ENCODE measurements around the gene SLC6A13.
"Not testable (repeated sequence)": the region's sequence is repeated elsewhere in the genome, so short reads cannot be mapped to it uniquely, and the experiment has no call there.

The SLC6A13 gene

GRCh38 chr12:221736-222135, 40.9 kb downstream of the SLC6A13 start:
- DNase-seq (ENCODE audit: low spot score): no peak
- Histone ChIP-seq H3K27ac (no peak overlapping the region), H3K4me3 (no peak overlapping the region)
- no peak for TF ChIP-seq CTCF (IDR thresholded peaks at IDR 0.05)

DNA sequence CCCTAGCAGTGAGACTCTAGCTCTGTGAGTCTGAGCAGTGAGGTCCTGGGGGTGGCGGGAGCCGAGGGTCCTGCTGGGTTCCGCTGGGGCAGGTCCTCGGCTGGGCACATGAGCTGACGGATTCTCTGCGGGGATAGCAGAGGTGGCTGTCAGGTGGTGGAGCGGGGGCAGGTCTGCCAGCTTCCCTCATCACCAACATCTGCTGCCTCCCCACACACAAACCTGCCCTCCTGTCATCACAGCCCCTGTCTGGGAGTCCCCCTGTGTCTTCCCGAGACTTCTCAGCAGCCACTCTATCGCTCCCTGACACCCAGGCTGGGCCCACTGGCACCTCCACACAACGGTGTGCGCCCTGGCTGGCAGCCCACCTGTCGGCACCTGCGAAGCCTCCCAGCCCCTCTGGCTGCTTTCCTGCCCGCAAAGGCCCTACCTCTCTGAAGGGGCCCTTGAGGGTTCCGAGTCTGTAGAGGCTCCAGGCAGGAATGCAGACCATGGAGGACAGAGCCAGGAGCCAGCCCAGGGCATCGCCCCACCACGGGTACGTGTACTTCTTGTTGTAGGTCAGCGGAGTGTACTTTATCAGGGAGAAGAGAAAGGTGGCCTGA, 41.6 kb downstream of the SLC6A13 start:
- Histone ChIP-seq H3K4me3 (no peak overlapping the region), H3K27ac (no peak overlapping the region)
- no peak for TF ChIP-seq CTCF (IDR thresholded peaks at IDR 0.05)
- DNase-seq (ENCODE audit: low spot score): no peak

GRCh38 chr12:220491-220890, 42.1 kb downstream of the SLC6A13 start:
- no peak for TF ChIP-seq CTCF (IDR thresholded peaks at IDR 0.05)
- Histone ChIP-seq H3K4me3 (no peak overlapping the region), H3K27ac (no peak overlapping the region)
- DNase-seq (ENCODE audit: low spot score): no peak

GRCh38 chr12:219891-220352, 42.7 kb downstream of the SLC6A13 start:
- Histone ChIP-seq H3K27ac (no peak overlapping the region), H3K4me3 (no peak overlapping the region)
- no peak for TF ChIP-seq CTCF (IDR thresholded peaks at IDR 0.05)
- DNase-seq (ENCODE audit: low spot score): no peak

GRCh38 chr12:218728-219590, 43.7 kb downstream of the SLC6A13 start:
- no peak overlapping the region for H3K4me3 ChIP-seq
- no peak for DNase-seq (ENCODE audit: low spot score)
- H3K27ac ChIP-seq: no peak overlapping the region
- TF ChIP-seq CTCF (IDR thresholded peaks at IDR 0.05): no peak

GRCh38 chr12:218221-218620, 44.4 kb downstream of the SLC6A13 start:
- Histone ChIP-seq H3K4me3 (no peak overlapping the region), H3K27ac (no peak overlapping the region)
- DNase-seq (ENCODE audit: low spot score): no peak
- no peak for TF ChIP-seq CTCF (IDR thresholded peaks at IDR 0.05)

GRCh38 chr12:217029-217428, 45.6 kb downstream of the SLC6A13 start:
- not testable (repeated sequence) for H3K27ac ChIP-seq; H3K4me3 ChIP-seq; DNase-seq (ENCODE audit: low spot score)

Measured in coronary artery (tissue), 2 donors.